ENCODE data around the gene VASP. TPM values are rescaled to one million over a fixed set of nuclear protein-coding genes. Genes with fewer than 3 reads are reported as not detected.

Gene VASP
- total RNA-seq, 1 donor from 2014 or later: 32.6 TPM

DNA sequence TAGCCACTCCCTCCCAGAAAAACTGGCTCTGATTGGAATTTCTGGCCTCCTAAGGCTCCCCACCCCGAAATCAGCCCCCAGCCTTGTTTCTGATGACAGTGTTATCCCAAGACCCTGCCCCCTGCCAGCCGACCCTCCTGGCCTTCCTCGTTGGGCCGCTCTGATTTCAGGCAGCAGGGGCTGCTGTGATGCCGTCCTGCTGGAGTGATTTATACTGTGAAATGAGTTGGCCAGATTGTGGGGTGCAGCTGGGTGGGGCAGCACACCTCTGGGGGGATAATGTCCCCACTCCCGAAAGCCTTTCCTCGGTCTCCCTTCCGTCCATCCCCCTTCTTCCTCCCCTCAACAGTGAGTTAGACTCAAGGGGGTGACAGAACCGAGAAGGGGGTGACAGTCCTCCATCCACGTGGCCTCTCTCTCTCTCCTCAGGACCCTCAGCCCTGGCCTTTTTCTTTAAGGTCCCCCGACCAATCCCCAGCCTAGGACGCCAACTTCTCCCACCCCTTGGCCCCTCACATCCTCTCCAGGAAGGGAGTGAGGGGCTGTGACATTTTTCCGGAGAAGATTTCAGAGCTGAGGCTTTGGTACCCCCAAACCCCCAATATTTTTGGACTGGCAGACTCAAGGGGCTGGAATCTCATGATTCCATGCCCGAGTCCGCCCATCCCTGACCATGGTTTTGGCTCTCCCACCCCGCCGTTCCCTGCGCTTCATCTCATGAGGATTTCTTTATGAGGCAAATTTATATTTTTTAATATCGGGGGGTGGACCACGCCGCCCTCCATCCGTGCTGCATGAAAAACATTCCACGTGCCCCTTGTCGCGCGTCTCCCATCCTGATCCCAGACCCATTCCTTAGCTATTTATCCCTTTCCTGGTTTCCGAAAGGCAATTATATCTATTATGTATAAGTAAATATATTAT is 33.3 kb upstream of the VASP start:
- TF ChIP-seq EZH2phosphoT487 (IDR thresholded peaks at IDR 0.05): no peak
- TF ChIP-seq, protein P1, sequence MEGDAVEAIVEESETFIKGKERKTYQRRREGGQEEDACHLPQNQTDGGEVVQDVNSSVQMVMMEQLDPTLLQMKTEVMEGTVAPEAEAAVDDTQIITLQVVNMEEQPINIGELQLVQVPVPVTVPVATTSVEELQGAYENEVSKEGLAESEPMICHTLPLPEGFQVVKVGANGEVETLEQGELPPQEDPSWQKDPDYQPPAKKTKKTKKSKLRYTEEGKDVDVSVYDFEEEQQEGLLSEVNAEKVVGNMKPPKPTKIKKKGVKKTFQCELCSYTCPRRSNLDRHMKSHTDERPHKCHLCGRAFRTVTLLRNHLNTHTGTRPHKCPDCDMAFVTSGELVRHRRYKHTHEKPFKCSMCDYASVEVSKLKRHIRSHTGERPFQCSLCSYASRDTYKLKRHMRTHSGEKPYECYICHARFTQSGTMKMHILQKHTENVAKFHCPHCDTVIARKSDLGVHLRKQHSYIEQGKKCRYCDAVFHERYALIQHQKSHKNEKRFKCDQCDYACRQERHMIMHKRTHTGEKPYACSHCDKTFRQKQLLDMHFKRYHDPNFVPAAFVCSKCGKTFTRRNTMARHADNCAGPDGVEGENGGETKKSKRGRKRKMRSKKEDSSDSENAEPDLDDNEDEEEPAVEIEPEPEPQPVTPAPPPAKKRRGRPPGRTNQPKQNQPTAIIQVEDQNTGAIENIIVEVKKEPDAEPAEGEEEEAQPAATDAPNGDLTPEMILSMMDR (IDR thresholded peaks at IDR 0.05): no peak
- no peak for TF ChIP-seq EZH2 (IDR thresholded peaks at IDR 0.05)
- Histone ChIP-seq H3K9me3 (ENCODE audit: low read depth) (no peaks in the 10 kb centered on the region), H3K4me3 (no peak overlapping the region), H3K9ac (no peak overlapping the region), H3F3A (ENCODE audit: low read depth) (peaks cover 18% of the 10 kb centered on the region), H3K27me3 (peaks cover 25% of the 10 kb centered on the region), H4K20me1 (ENCODE audit: low read depth) (no peaks in the 10 kb centered on the region), H3K4me1 (peaks cover 9% of the 10 kb centered on the region), H3K4me2 (no peak overlapping the region), H3K27ac (no peak overlapping the region), H2AFZ (replicated peaks) (no peak overlapping the region), H3K79me2 (ENCODE audit: low read depth) (no peaks in the 10 kb centered on the region), H3K36me3 (no peaks in the 10 kb centered on the region)
- Mint-ChIP-seq H3K27me3 (ENCODE audit: insufficient read depth, low read depth) (peaks cover 44% of the 10 kb centered on the region), H3K9me3 (peaks cover 2% of the 10 kb centered on the region), H3K4me3 (peak overlapping the region; percentile 16), H3K36me3 (no peaks in the 10 kb centered on the region), H3K4me1 (peaks cover 32% of the 10 kb centered on the region), H3K27ac (peak overlapping the region; percentile 22)
- DNase-seq (ENCODE audit: low spot score): peak; percentile 34

- peaks cover 4% of the 10 kb centered on the region for H3K9me3 Mint-ChIP-seq
- Histone ChIP-seq H3K9me3 (ENCODE audit: low read depth) (no peaks in the 10 kb centered on the region), H3K4me2 (no peak overlapping the region), H3K27me3 (peaks cover 25% of the 10 kb centered on the region), H3K4me3 (no peak overlapping the region), H3K79me2 (ENCODE audit: low read depth) (no peaks in the 10 kb centered on the region), H3K4me1 (peaks cover 9% of the 10 kb centered on the region), H2AFZ (replicated peaks) (no peak overlapping the region), H4K20me1 (ENCODE audit: low read depth) (no peaks in the 10 kb centered on the region), H3K27ac (no peak overlapping the region), H3F3A (ENCODE audit: low read depth) (peaks cover 20% of the 10 kb centered on the region), H3K36me3 (no peaks in the 10 kb centered on the region), H3K9ac (no peak overlapping the region)
- DNase-seq (ENCODE audit: low spot score): no peak
- H3K27me3 Mint-ChIP-seq (ENCODE audit: insufficient read depth, low read depth): peaks cover 48% of the 10 kb centered on the region
- peak overlapping the region; percentile 16 for H3K4me3 Mint-ChIP-seq
- no peak overlapping the region for H3K27ac Mint-ChIP-seq
- TF ChIP-seq, protein P1 (IDR thresholded peaks at IDR 0.05): no peak
- TF ChIP-seq EZH2phosphoT487 (IDR thresholded peaks at IDR 0.05) (no peak), EZH2 (IDR thresholded peaks at IDR 0.05) (no peak)
- peaks cover 29% of the 10 kb centered on the region for H3K4me1 Mint-ChIP-seq
- H3K36me3 Mint-ChIP-seq: no peaks in the 10 kb centered on the region
Observed at GRCh38 chr19:45474606-45475521, 32.4 kb upstream of the VASP start.

GRCh38 chr19:45475537-45476291 is 31.6 kb upstream of the VASP start:
- Histone ChIP-seq H3K27ac (no peak overlapping the region), H3F3A (ENCODE audit: low read depth) (peaks cover 20% of the 10 kb centered on the region), H3K79me2 (ENCODE audit: low read depth) (no peaks in the 10 kb centered on the region), H3K9me3 (ENCODE audit: low read depth) (no peaks in the 10 kb centered on the region), H3K9ac (no peak overlapping the region), H2AFZ (replicated peaks) (no peak overlapping the region), H3K27me3 (peaks cover 25% of the 10 kb centered on the region), H4K20me1 (ENCODE audit: low read depth) (no peaks in the 10 kb centered on the region), H3K4me1 (peaks cover 9% of the 10 kb centered on the region), H3K4me2 (no peak overlapping the region), H3K36me3 (no peaks in the 10 kb centered on the region), H3K4me3 (no peak overlapping the region)
- no peak overlapping the region for H3K27ac Mint-ChIP-seq
- peaks cover 48% of the 10 kb centered on the region for H3K27me3 Mint-ChIP-seq (ENCODE audit: insufficient read depth, low read depth)
- no peak overlapping the region for H3K4me3 Mint-ChIP-seq
- peaks cover 22% of the 10 kb centered on the region for H3K4me1 Mint-ChIP-seq
- no peaks in the 10 kb centered on the region for H3K36me3 Mint-ChIP-seq
- no peak for TF ChIP-seq EZH2 (IDR thresholded peaks at IDR 0.05)
- no peak for TF ChIP-seq EZH2phosphoT487 (IDR thresholded peaks at IDR 0.05)
- TF ChIP-seq, protein P1 (IDR thresholded peaks at IDR 0.05): no peak
- peaks cover 4% of the 10 kb centered on the region for H3K9me3 Mint-ChIP-seq
- no peak for DNase-seq (ENCODE audit: low spot score)

Data from neural progenitor cell (in vitro differentiated cells).